Measurements from ENCODE around the gene CTSZ.

GRCh38 chr20:59023616-59024015, 16.6 kb upstream of the CTSZ start:
- TF ChIP-seq CTCF (IDR thresholded peaks at IDR 0.05 in 4 of 5, conservative IDR thresholded peaks at IDR 0.05 in 1 of 5) (no peak), POLR2A (IDR thresholded peaks at IDR 0.05) (no peak)

All from gastrocnemius medialis (tissue), 4 donors.